ENCODE data around the gene EDEM3. TPM values are rescaled to one million over a fixed set of nuclear protein-coding genes. Genes with fewer than 3 reads are reported as not detected.

EDEM3 gene
- total and polyA plus RNA-seq, 9 of the 15 experiments (the other 6 are each of a cell fraction or from before 2014, with no cell fraction given), result 15.8 to 46.6 (median 28.0) TPM

- no peak for TF ChIP-seq NFXL1 (CRISPR knock-in tag; IDR thresholded peaks at IDR 0.05)
- no peak for TF ChIP-seq ERF (CRISPR knock-in tag; IDR thresholded peaks at IDR 0.05)
- TF ChIP-seq ETV6 (IDR thresholded peaks at IDR 0.05; ENCODE audit: borderline replicate concordance in 1 of 2, low read depth in 2 of 2, low read length in 1 of 2), result no peak
- no peak for TF ChIP-seq ETV6 (CRISPR knock-in tag; IDR thresholded peaks at IDR 0.05; ENCODE audit: borderline replicate concordance)
- 0 out of 2 replicates have a peak, but pooled peaks have one; percentile 18 for TF ChIP-seq CC2D1A (IDR thresholded peaks at IDR 0.05)
- TF ChIP-seq MIER1 (IDR thresholded peaks at IDR 0.05; ENCODE audit: low read depth), result peak; percentile 51; the same call in 1 of the 2 replicates
- TF ChIP-seq DPF2 (IDR thresholded peaks at IDR 0.05), result peak; percentile 59
- TF ChIP-seq, protein P1, sequence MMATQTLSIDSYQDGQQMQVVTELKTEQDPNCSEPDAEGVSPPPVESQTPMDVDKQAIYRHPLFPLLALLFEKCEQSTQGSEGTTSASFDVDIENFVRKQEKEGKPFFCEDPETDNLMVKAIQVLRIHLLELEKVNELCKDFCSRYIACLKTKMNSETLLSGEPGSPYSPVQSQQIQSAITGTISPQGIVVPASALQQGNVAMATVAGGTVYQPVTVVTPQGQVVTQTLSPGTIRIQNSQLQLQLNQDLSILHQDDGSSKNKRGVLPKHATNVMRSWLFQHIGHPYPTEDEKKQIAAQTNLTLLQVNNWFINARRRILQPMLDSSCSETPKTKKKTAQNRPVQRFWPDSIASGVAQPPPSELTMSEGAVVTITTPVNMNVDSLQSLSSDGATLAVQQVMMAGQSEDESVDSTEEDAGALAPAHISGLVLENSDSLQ (IDR thresholded peaks at IDR 0.05), result no peak
- no peak for TF ChIP-seq ZFP30 (CRISPR knock-in tag; IDR thresholded peaks at IDR 0.05; ENCODE audit: borderline replicate concordance)
- peak; percentile 46; the same call in 1 of the 2 replicates for TF ChIP-seq BCOR (IDR thresholded peaks at IDR 0.05)
- no peak for TF ChIP-seq HMGN3 (IDR thresholded peaks at IDR 0.05; ENCODE audit: borderline replicate concordance, extremely low read depth, insufficient read length, low read depth, low read length)
- no peak for TF ChIP-seq NR2C1 (IDR thresholded peaks at IDR 0.05)
- TF ChIP-seq NR2C1 (tag; IDR thresholded peaks at IDR 0.05), result no peak
- peak; percentile 31; the same call in 1 of the 2 replicates for TF ChIP-seq MTA2 (IDR thresholded peaks at IDR 0.05; ENCODE audit: low read depth)
- TF ChIP-seq ZNF512 (tag; IDR thresholded peaks at IDR 0.05), result peak; percentile 75
- TF ChIP-seq, protein P2, sequence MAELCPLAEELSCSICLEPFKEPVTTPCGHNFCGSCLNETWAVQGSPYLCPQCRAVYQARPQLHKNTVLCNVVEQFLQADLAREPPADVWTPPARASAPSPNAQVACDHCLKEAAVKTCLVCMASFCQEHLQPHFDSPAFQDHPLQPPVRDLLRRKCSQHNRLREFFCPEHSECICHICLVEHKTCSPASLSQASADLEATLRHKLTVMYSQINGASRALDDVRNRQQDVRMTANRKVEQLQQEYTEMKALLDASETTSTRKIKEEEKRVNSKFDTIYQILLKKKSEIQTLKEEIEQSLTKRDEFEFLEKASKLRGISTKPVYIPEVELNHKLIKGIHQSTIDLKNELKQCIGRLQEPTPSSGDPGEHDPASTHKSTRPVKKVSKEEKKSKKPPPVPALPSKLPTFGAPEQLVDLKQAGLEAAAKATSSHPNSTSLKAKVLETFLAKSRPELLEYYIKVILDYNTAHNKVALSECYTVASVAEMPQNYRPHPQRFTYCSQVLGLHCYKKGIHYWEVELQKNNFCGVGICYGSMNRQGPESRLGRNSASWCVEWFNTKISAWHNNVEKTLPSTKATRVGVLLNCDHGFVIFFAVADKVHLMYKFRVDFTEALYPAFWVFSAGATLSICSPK (IDR thresholded peaks at IDR 0.05; ENCODE audit: borderline replicate concordance), result 0 out of 2 replicates have a peak, but pooled peaks have one; percentile 46
- TF ChIP-seq CEBPG (CRISPR knock-in tag; IDR thresholded peaks at IDR 0.05), result no peak
- 0 out of 4 replicates have a peak, but pooled peaks of 1 of the 2 experiments have one; percentile 19 for TF ChIP-seq CEBPG (tag; conservative IDR thresholded peaks at IDR 0.05 in 1 of 2, IDR thresholded peaks at IDR 0.05 in 1 of 2)
- no peak for TF ChIP-seq RBM15 (IDR thresholded peaks at IDR 0.05; ENCODE audit: insufficient read depth, low read length)
- TF ChIP-seq SOX6 (IDR thresholded peaks at IDR 0.05), result 0 out of 2 replicates have a peak, but pooled peaks have one; percentile 6
- peak; percentile 52; the same call in 1 of the 2 replicates for TF ChIP-seq LEF1 (IDR thresholded peaks at IDR 0.05)
- TF ChIP-seq FOXA3 (CRISPR knock-in tag; conservative IDR thresholded peaks at IDR 0.05 in 1 of 2, IDR thresholded peaks at IDR 0.05 in 1 of 2), result 0 out of 4 replicates have a peak, but pooled peaks of 1 of the 2 experiments have one; percentile 5
- no peak for TF ChIP-seq SRSF9 (IDR thresholded peaks at IDR 0.05; ENCODE audit: borderline replicate concordance, low read depth, low read length)
- peak in 1 of 2 experiments; percentile 10; a peak in 1 of 4 replicates for TF ChIP-seq TRIM24 (IDR thresholded peaks at IDR 0.05)
These were observed 15.7 kb upstream of the EDEM3 start (continued) for GRCh38 chr1:184770181-184770979.

Data from K562 (cell line).